SU-DHL-6 (cell line): Measurements from ENCODE around the gene FOSB.

ENCODE experiments used
- EZH2phosphoT487 ChIP-seq: fragments of 200-600 bp; sonication (generic), shearing (Covaris generic); conservative IDR thresholded peaks from 2 replicates; pipeline ENCODE4 v1.6.1; 2018; ENCODE audit warnings: mild to moderate bottlenecking, antibody characterized with exemption, low read length, moderate library complexity, mixed read lengths
- TF ChIP-seq, protein P1 (sequence below): fragments of 200-600 bp; sonication (generic); IDR thresholded peaks from one replicate; pipeline ENCODE4 v1.5.1; 2017; ENCODE audit warnings: antibody characterized with exemption, mild to moderate bottlenecking, low read length, moderate library complexity; ENCODE audit not compliant: insufficient read depth, poor library complexity, severe bottlenecking

DNA sequence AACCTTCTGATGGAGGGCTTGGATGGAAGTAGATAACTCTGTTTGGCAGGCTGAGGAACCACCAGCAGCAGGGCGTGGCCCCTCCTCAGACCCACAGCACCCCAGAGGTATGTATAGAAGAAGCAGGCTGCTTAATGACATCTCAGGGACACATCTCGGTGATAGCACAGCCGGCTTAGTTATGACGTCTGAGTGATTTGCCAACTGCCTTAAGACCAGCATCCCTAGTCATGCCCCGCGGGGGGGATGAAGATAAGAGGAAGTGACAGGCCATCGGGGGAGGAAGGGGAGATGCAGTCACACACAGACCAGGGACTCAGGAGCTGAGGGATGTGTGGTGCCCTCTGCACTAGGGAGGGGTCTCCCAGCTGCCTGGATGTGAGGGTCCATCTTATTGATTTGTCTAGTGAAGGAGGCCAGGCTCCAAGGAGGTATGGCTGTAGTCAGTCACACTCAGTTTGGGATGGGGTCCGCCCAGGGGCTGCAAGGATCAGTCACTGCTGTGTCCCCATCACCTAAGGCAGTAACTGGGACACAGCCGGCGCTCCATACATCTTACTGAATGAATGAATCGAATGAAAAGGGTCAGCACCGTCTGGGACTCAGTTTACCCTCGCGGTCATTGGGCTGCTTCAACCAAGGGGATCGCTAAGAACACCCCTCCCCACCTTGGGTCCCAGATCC, 24.9 kb upstream of the FOSB start:
- TF ChIP-seq, protein P1, sequence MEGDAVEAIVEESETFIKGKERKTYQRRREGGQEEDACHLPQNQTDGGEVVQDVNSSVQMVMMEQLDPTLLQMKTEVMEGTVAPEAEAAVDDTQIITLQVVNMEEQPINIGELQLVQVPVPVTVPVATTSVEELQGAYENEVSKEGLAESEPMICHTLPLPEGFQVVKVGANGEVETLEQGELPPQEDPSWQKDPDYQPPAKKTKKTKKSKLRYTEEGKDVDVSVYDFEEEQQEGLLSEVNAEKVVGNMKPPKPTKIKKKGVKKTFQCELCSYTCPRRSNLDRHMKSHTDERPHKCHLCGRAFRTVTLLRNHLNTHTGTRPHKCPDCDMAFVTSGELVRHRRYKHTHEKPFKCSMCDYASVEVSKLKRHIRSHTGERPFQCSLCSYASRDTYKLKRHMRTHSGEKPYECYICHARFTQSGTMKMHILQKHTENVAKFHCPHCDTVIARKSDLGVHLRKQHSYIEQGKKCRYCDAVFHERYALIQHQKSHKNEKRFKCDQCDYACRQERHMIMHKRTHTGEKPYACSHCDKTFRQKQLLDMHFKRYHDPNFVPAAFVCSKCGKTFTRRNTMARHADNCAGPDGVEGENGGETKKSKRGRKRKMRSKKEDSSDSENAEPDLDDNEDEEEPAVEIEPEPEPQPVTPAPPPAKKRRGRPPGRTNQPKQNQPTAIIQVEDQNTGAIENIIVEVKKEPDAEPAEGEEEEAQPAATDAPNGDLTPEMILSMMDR = no peak
- no peak for TF ChIP-seq EZH2phosphoT487
